Activated CD4-positive, alpha-beta T cell treated with anti-CD3 and anti-CD28 coated beads for 36 hours (primary cell): ENCODE data around the gene VAV2. TPM values are rescaled to one million over a fixed set of nuclear protein-coding genes. Genes with fewer than 3 reads are reported as not detected.

Experiments used
- ATAC-seq: fragments of 200-7000 bp; cut with Tn5 transposase; one replicate; pipeline ENCODE4 v1.10.0; 2021; ENCODE audit warnings: mild to moderate bottlenecking, moderate library complexity
- CTCF ChIA-PET: fragments of 350-600 bp; sonication (Branson Sonifier 250); formaldehyde crosslinking; loops from one replicate; lab custom pipeline; 2021; ENCODE audit warnings: antibody characterized with exemption; lab: Charles Lee
- POLR2A ChIA-PET: fragments of 350-600 bp; sonication (Branson Sonifier 250); formaldehyde crosslinking; loops from one replicate; lab custom pipeline; 2021; ENCODE audit warnings: antibody characterized with exemption, inconsistent platforms; lab: Charles Lee
- DNase-seq: peaks from one replicate; pipeline ENCODE4 v3.0.0-alpha.2; 2020
- H3K27ac Mint-ChIP-seq: one replicate; pipeline ENCODE4 v1.8.0; 2021; ENCODE audit warnings: mixed read lengths
- H3K27me3 Mint-ChIP-seq: one replicate; pipeline ENCODE4 v1.8.0; 2021; ENCODE audit warnings: mixed read lengths
- H3K36me3 Mint-ChIP-seq: one replicate; pipeline ENCODE4 v1.8.0; 2021; ENCODE audit warnings: low read depth, mixed read lengths
- H3K4me1 Mint-ChIP-seq: one replicate; pipeline ENCODE4 v1.8.0; 2021; ENCODE audit warnings: mixed read lengths
- H3K4me3 Mint-ChIP-seq: one replicate; pipeline ENCODE4 v1.8.0; 2021; ENCODE audit warnings: mild to moderate bottlenecking, moderate library complexity, mixed read lengths
- H3K9me3 Mint-ChIP-seq: one replicate; pipeline ENCODE4 v1.8.0; 2021; ENCODE audit warnings: low read depth, mixed read lengths
- intact Hi-C, 2 experiments: fragments of 100-400 bp; cut with DNase I in 1 of 2; cut with micrococcal nuclease in 1 of 2; formaldehyde crosslinking; loops; one replicate each; pipeline versions ENCODE4 v1.14.2 to v1.15.1; 2022 to 2024; cut with DNase I, micrococcal nuclease
- total RNA-seq, 2 experiments: library from RNA; stranded (reverse); gene quantifications; one replicate each; pipeline ENCODE4 v1.2.3, GENCODE V29; 2021

The VAV2 gene
- total RNA-seq, 2 experiments from 2014 or later: 5.1 to 6.5 TPM

GRCh38 chr9:133921866-133922265 lies 70.3 kb downstream of the VAV2 start:
- ATAC-seq (no peak), DNase-seq (no peak)
- ChIA-PET CTCF (no interaction called here), POLR2A (no interaction called here)
- Mint-ChIP-seq H3K9me3 (no peaks in the 10 kb centered on the region), H3K4me1 (no peaks in the 10 kb centered on the region), H3K27me3 (peaks cover 2% of the 10 kb centered on the region), H3K27ac (no peak overlapping the region), H3K36me3 (no peaks in the 10 kb centered on the region), H3K4me3 (no peak overlapping the region)
- intact Hi-C loops: no loop called here

GRCh38 chr9:133920471-133920870 lies 71.7 kb downstream of the VAV2 start:
- no peak overlapping the region for H3K4me3 Mint-ChIP-seq
- intact Hi-C loops: no loop called here
- no peaks in the 10 kb centered on the region for H3K36me3 Mint-ChIP-seq
- ChIA-PET POLR2A (no interaction called here), CTCF (no interaction called here)
- ATAC-seq (no peak), DNase-seq (no peak)
- H3K9me3 Mint-ChIP-seq: no peaks in the 10 kb centered on the region
- no peak overlapping the region for H3K27ac Mint-ChIP-seq
- no peaks in the 10 kb centered on the region for H3K4me1 Mint-ChIP-seq
- H3K27me3 Mint-ChIP-seq: peaks cover 2% of the 10 kb centered on the region

- H3K9me3 Mint-ChIP-seq: no peaks in the 10 kb centered on the region
- ChIA-PET CTCF (interaction anchor here (0.6 to 0.9 kb wide), 2 partner anchors 75 to 130 kb away, joined by 3 read pairs; no protein-coding TSS in a partner anchor), POLR2A (no interaction called here)
- H3K4me1 Mint-ChIP-seq: no peaks in the 10 kb centered on the region
- no peak for DNase-seq
- ATAC-seq: no peak
- H3K27me3 Mint-ChIP-seq: peaks cover 2% of the 10 kb centered on the region
- H3K36me3 Mint-ChIP-seq: no peaks in the 10 kb centered on the region
- no peak overlapping the region for H3K4me3 Mint-ChIP-seq
- no peak overlapping the region for H3K27ac Mint-ChIP-seq
- intact Hi-C loops: no loop called here
Observed at GRCh38 chr9:133919253-133920115, 72.6 kb downstream of the VAV2 start.

- Mint-ChIP-seq H3K36me3 (no peaks in the 10 kb centered on the region), H3K9me3 (no peaks in the 10 kb centered on the region), H3K4me3 (no peak overlapping the region), H3K27me3 (peaks cover 2% of the 10 kb centered on the region), H3K27ac (no peak overlapping the region), H3K4me1 (no peaks in the 10 kb centered on the region)
- ChIA-PET CTCF (no interaction called here), POLR2A (no interaction called here)
- DNase-seq (no peak), ATAC-seq (no peak)
- intact Hi-C loops: no loop called here
Observed at GRCh38 chr9:133918111-133918813, 73.9 kb downstream of the VAV2 start.

GRCh38 chr9:133917375-133917774 lies 74.7 kb downstream of the VAV2 start:
- no peak for DNase-seq
- ATAC-seq: no peak
- H3K4me3 Mint-ChIP-seq: no peak overlapping the region
- CTCF ChIA-PET: interaction anchor here (0.7 kb wide), 1 partner anchor 77 kb away, joined by 3 read pairs; no protein-coding TSS in a partner anchor
- intact Hi-C loops: no loop called here
- H3K4me1 Mint-ChIP-seq: no peaks in the 10 kb centered on the region
- H3K36me3 Mint-ChIP-seq: no peaks in the 10 kb centered on the region
- POLR2A ChIA-PET: no interaction called here
- H3K27me3 Mint-ChIP-seq: peaks cover 2% of the 10 kb centered on the region
- no peak overlapping the region for H3K27ac Mint-ChIP-seq
- no peaks in the 10 kb centered on the region for H3K9me3 Mint-ChIP-seq

- H3K9me3 Mint-ChIP-seq: no peaks in the 10 kb centered on the region
- no peak overlapping the region for H3K27ac Mint-ChIP-seq
- POLR2A ChIA-PET: no interaction called here
- H3K4me3 Mint-ChIP-seq: no peak overlapping the region
- no peaks in the 10 kb centered on the region for H3K36me3 Mint-ChIP-seq
- peaks cover 2% of the 10 kb centered on the region for H3K27me3 Mint-ChIP-seq
- intact Hi-C loops: no loop called here
- ATAC-seq (no peak), DNase-seq (no peak)
- H3K4me1 Mint-ChIP-seq: no peaks in the 10 kb centered on the region
- CTCF ChIA-PET: no interaction called here
Observed at GRCh38 chr9:133916159-133916541, 76.0 kb downstream of the VAV2 start.

GRCh38 chr9:133915534-133916158 lies 76.5 kb downstream of the VAV2 start:
- CTCF ChIA-PET: no interaction called here
- Mint-ChIP-seq H3K4me1 (no peaks in the 10 kb centered on the region), H3K27me3 (peaks cover 2% of the 10 kb centered on the region), H3K9me3 (no peaks in the 10 kb centered on the region), H3K4me3 (no peak overlapping the region), H3K27ac (no peak overlapping the region), H3K36me3 (no peaks in the 10 kb centered on the region)
- DNase-seq (no peak), ATAC-seq (no peak)
- POLR2A ChIA-PET: interaction anchor here (0.7 kb wide), 1 partner anchor 355 kb away, joined by 3 read pairs; no protein-coding TSS in a partner anchor
- intact Hi-C loops: no loop called here

- Mint-ChIP-seq H3K27ac (no peak overlapping the region), H3K9me3 (no peaks in the 10 kb centered on the region), H3K36me3 (no peaks in the 10 kb centered on the region), H3K27me3 (peaks cover 2% of the 10 kb centered on the region), H3K4me3 (no peak overlapping the region), H3K4me1 (no peaks in the 10 kb centered on the region)
- intact Hi-C loops: no loop called here
- DNase-seq (no peak), ATAC-seq (no peak)
- CTCF ChIA-PET: no interaction called here
- POLR2A ChIA-PET: interaction anchor here (0.7 kb wide), 1 partner anchor 356 kb away, joined by 3 read pairs; no protein-coding TSS in a partner anchor
Observed at GRCh38 chr9:133914442-133915342, 77.4 kb downstream of the VAV2 start.

- ChIA-PET CTCF (interaction anchor here (0.7 kb wide), 2 partner anchors 49 to 154 kb away, joined by 3 read pairs; no protein-coding TSS in a partner anchor), POLR2A (no interaction called here)
- H3K36me3 Mint-ChIP-seq: no peaks in the 10 kb centered on the region
- no peaks in the 10 kb centered on the region for H3K27me3 Mint-ChIP-seq
- H3K4me1 Mint-ChIP-seq: no peaks in the 10 kb centered on the region
- H3K27ac Mint-ChIP-seq: no peak overlapping the region
- no peak for DNase-seq
- ATAC-seq: no peak
- no peak overlapping the region for H3K4me3 Mint-ChIP-seq
- intact Hi-C loops: no loop called here
- H3K9me3 Mint-ChIP-seq: no peaks in the 10 kb centered on the region
Observed at GRCh38 chr9:133913571-133914369, 78.4 kb downstream of the VAV2 start.

- no peaks in the 10 kb centered on the region for H3K27me3 Mint-ChIP-seq
- intact Hi-C loops: no loop called here
- ChIA-PET POLR2A (no interaction called here), CTCF (no interaction called here)
- no peak for ATAC-seq
- no peak overlapping the region for H3K27ac Mint-ChIP-seq
- no peaks in the 10 kb centered on the region for H3K36me3 Mint-ChIP-seq
- H3K4me3 Mint-ChIP-seq: no peak overlapping the region
- no peaks in the 10 kb centered on the region for H3K4me1 Mint-ChIP-seq
- no peaks in the 10 kb centered on the region for H3K9me3 Mint-ChIP-seq
- DNase-seq: no peak
Observed at GRCh38 chr9:133910855-133911514, 81.1 kb downstream of the VAV2 start.
